Right lobe of liver (tissue), 4 donors: ENCODE data around the gene GNAI3.

Experiments
- POLR2A ChIP-seq: fragments of 450-650 bp; IDR thresholded peaks from one replicate; pipeline ENCODE4 v1.6.1; 2017; ENCODE audit warnings: antibody characterized with exemption, mild to moderate bottlenecking
- TF ChIP-seq, protein P1 (sequence below), 4 donors: fragments of 200-600 bp in 3 of 4; fragments of 450-650 bp in 1 of 4; IDR thresholded peaks; one replicate each; pipeline versions ENCODE4 v1.5.1 to v1.8.0; 2016 to 2022; ENCODE audit warnings: antibody characterized with exemption in 4 of 4, mild to moderate bottlenecking in 2 of 4
- donor health status: DM: no; HTN: no; CAD: no.
- donor health status: DM: no; HTN: no; CAD: no.
- donor health status: DM: no; HTN: yes; CAD: no.

- TF ChIP-seq, protein P1, sequence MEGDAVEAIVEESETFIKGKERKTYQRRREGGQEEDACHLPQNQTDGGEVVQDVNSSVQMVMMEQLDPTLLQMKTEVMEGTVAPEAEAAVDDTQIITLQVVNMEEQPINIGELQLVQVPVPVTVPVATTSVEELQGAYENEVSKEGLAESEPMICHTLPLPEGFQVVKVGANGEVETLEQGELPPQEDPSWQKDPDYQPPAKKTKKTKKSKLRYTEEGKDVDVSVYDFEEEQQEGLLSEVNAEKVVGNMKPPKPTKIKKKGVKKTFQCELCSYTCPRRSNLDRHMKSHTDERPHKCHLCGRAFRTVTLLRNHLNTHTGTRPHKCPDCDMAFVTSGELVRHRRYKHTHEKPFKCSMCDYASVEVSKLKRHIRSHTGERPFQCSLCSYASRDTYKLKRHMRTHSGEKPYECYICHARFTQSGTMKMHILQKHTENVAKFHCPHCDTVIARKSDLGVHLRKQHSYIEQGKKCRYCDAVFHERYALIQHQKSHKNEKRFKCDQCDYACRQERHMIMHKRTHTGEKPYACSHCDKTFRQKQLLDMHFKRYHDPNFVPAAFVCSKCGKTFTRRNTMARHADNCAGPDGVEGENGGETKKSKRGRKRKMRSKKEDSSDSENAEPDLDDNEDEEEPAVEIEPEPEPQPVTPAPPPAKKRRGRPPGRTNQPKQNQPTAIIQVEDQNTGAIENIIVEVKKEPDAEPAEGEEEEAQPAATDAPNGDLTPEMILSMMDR (IDR thresholded peaks at IDR 0.05), result no peak
- TF ChIP-seq POLR2A, result no peak
Observed at GRCh38 chr1:109605381-109605780, 57.0 kb downstream of the GNAI3 start.
